B cell (primary cell): ENCODE results near the gene ASPSCR1. TPM values are rescaled to one million over a fixed set of nuclear protein-coding genes. Genes with fewer than 3 reads are reported as not detected.

Experiments
- ATAC-seq: fragments of 200-7000 bp; cut with Tn5 transposase; one replicate; pipeline ENCODE4 v1.10.0; 2021; ENCODE audit warnings: low read depth, mild to moderate bottlenecking, moderate number of reproducible peaks, moderate library complexity
- CTCF ChIA-PET: fragments of 350-600 bp; sonication (Branson Sonifier 250); formaldehyde crosslinking; loops from one replicate; lab custom pipeline; 2021; ENCODE audit warnings: antibody characterized with exemption, inconsistent platforms; lab: Charles Lee
- POLR2A ChIA-PET: fragments of 350-600 bp; sonication (Branson Sonifier 250); formaldehyde crosslinking; loops from one replicate; lab custom pipeline; 2021; ENCODE audit warnings: antibody characterized with exemption; lab: Charles Lee
- DNase-seq: peaks from one replicate; pipeline ENCODE4 v3.0.0; 2013
- H2AFZ ChIP-seq: 2 replicates; pipeline ENCODE4 v1.6.1; 2012; ENCODE audit warnings: mild to moderate bottlenecking, low read depth, low read length; ENCODE audit not compliant: insufficient read depth, poor library complexity, severe bottlenecking
- H3K27ac ChIP-seq, 2 donors: 1 replicate in 1 of 2; 2 replicates in 1 of 2; pipeline ENCODE4 v1.5.1; 2012 to 2013; ENCODE audit warnings: low read length in 2 of 2, mild to moderate bottlenecking in 2 of 2, moderate library complexity in 1 of 2
- H3K27me3 ChIP-seq, 4 experiments: fragments of 200-600 bp in 1 of 4; sonication (generic) in 1 of 4; replicated peaks in 1 of 4; 1 replicate in 2 of 4; 2 replicates in 2 of 4; pipeline versions ENCODE4 v1.6.1 to v1.7.0; 2013 to 2016; ENCODE audit warnings: low read length in 3 of 4, mild to moderate bottlenecking in 2 of 4, mixed read lengths in 1 of 4, moderate library complexity in 1 of 4; ENCODE audit not compliant: insufficient read depth in 4 of 4, control insufficient read depth in 3 of 4; ENCODE audit errors: control extremely low read depth in 1 of 4
- H3K36me3 ChIP-seq, 2 experiments: replicated peaks in 1 of 2; 1 replicate in 1 of 2; 2 replicates in 1 of 2; pipeline versions ENCODE4 v1.6.1 to v1.7.1; 2013; ENCODE audit warnings: low read length in 1 of 2; ENCODE audit not compliant: insufficient read depth in 2 of 2, control insufficient read depth in 1 of 2; ENCODE audit errors: control extremely low read depth in 1 of 2, extremely low read depth in 1 of 2
- H3K4me1 ChIP-seq, 2 donors: fragments of 200-600 bp in 1 of 2; sonication (generic) in 1 of 2; 1 replicate in 1 of 2; 2 replicates in 1 of 2; pipeline versions ENCODE4 v1.5.1 to v1.6.1; 2013 to 2017; ENCODE audit warnings: low read length in 2 of 2; ENCODE audit not compliant: control insufficient read depth in 2 of 2, insufficient read depth in 2 of 2
- H3K4me2 ChIP-seq: replicated peaks from 2 replicates; pipeline ENCODE3; 2012; ENCODE audit warnings: mild to moderate bottlenecking, low read depth, low read length; ENCODE audit not compliant: poor library complexity, severe bottlenecking
- H3K4me3 ChIP-seq, 5 experiments: fragments of 200-600 bp in 1 of 5; sonication (generic) in 1 of 5; 1 replicate in 3 of 5; 2 replicates in 2 of 5; pipeline versions ENCODE4 v1.5.1 to v1.7.0; 2011 to 2016; ENCODE audit warnings: low read length in 4 of 5, mild to moderate bottlenecking in 4 of 5, low read depth in 2 of 5, control low read depth in 1 of 5, moderate library complexity in 1 of 5; ENCODE audit not compliant: insufficient read depth in 1 of 5; ENCODE audit errors: control extremely low read depth in 1 of 5, extremely low read depth in 1 of 5
- H3K79me2 ChIP-seq: fragments of 200-600 bp; sonication (generic); one replicate; pipeline ENCODE4 v1.6.0; 2016; ENCODE audit warnings: low read length; ENCODE audit not compliant: control insufficient read depth, insufficient read depth
- H3K9ac ChIP-seq: fragments of 200-600 bp; sonication (generic); 2 replicates; pipeline ENCODE4 v1.6.1; 2017; ENCODE audit warnings: mild to moderate bottlenecking, low read length, moderate library complexity
- H3K9me3 ChIP-seq, 3 donors: one replicate each; pipeline versions ENCODE4 v1.6.1 to v1.7.1; 2013; ENCODE audit warnings: low read length in 2 of 3; ENCODE audit not compliant: control insufficient read depth in 2 of 3, insufficient read depth in 1 of 3; ENCODE audit errors: control extremely low read depth in 1 of 3
- H4K20me1 ChIP-seq: 2 replicates; pipeline ENCODE4 v1.6.0; 2012; ENCODE audit warnings: mild to moderate bottlenecking, low read length; ENCODE audit not compliant: insufficient read depth, control insufficient read depth, poor library complexity, severe bottlenecking
- H3K27ac Mint-ChIP-seq: one replicate; pipeline ENCODE4 v1.8.0; 2021; ENCODE audit warnings: mixed read lengths
- H3K27me3 Mint-ChIP-seq: one replicate; pipeline ENCODE4 v1.8.0; 2021; ENCODE audit warnings: mixed read lengths
- H3K4me1 Mint-ChIP-seq: one replicate; pipeline ENCODE4 v1.8.0; 2021; ENCODE audit warnings: mixed read lengths
- H3K4me3 Mint-ChIP-seq: one replicate; pipeline ENCODE4 v1.8.0; 2021; ENCODE audit warnings: mixed read lengths
- H3K9me3 Mint-ChIP-seq: one replicate; pipeline ENCODE4 v1.8.0; 2022; ENCODE audit warnings: mixed read lengths; ENCODE audit not compliant: insufficient read depth
- CTCF ChIP-seq: fragments of 200-600 bp; IDR thresholded peaks from one replicate; pipeline ENCODE4 v1.8.0; 2022; ENCODE audit warnings: antibody characterized with exemption, mild to moderate bottlenecking
- EZH2 ChIP-seq: IDR thresholded peaks from 2 replicates; pipeline ENCODE4 v1.6.1; 2012; ENCODE audit warnings: borderline replicate concordance, low read depth, mild to moderate bottlenecking, moderate library complexity, low read length; ENCODE audit not compliant: insufficient read depth, poor library complexity, severe bottlenecking
- WGBS: methylation state at CpG from one replicate; pipeline ENCODE4 v1.1.5; 2013; ENCODE audit warnings: missing lambda C conversion rate; ENCODE audit not compliant: insufficient coverage; 5-methylcytosine and 5-hydroxymethylcytosine counted together
- intact Hi-C: fragments of 100-400 bp; cut with micrococcal nuclease; formaldehyde crosslinking; loops from one replicate; pipeline ENCODE4 v1.10.0; 2022
- polyA plus RNA-seq: library from polyadenylated mRNA; depleted of rRNA; stranded (reverse); fragments of >200 nt; gene quantifications from 2 replicates; pipeline ENCODE4 v1.2.3, GENCODE V29; 2012
- total RNA-seq, 2 donors: library from RNA; stranded (reverse); fragments of 120-200 nt in 1 of 2; gene quantifications; 1 replicate in 1 of 2; 2 replicates in 1 of 2; pipeline versions ENCODE4 v1.2.3 to v1.2.4, GENCODE V29; 2013 to 2022

Gene ASPSCR1
- total and polyA plus RNA-seq, 2 donors (not counting 1 experiment from before 2014, with no cell fraction given): 34.0 to 46.7 TPM

- intact Hi-C loops: no loop called here
- Mint-ChIP-seq H3K27me3 (no peaks in the 10 kb centered on the region), H3K4me3 (no peak overlapping the region), H3K27ac (no peak overlapping the region), H3K9me3 (no peaks in the 10 kb centered on the region), H3K4me1 (no peaks in the 10 kb centered on the region)
- Histone ChIP-seq H3K36me3 (peaks cover 0 to 2% of the 10 kb centered on the region in 2 experiments), H3K79me2 (peaks cover 3% of the 10 kb centered on the region), H3K4me1 (no peaks in the 10 kb centered on the region), H3K4me3 (no peak overlapping the region), H3K27ac (no peak overlapping the region), H3K9ac (no peak overlapping the region), H3K4me2 (no peak overlapping the region), H3K9me3 (no peaks in the 10 kb centered on the region), H3K27me3 (no peaks in the 10 kb centered on the region), H4K20me1 (peaks cover 7% of the 10 kb centered on the region), H2AFZ (no peak overlapping the region)
- TF ChIP-seq EZH2: no peak
- TF ChIP-seq CTCF: no peak
- DNase-seq: no peak
- ATAC-seq: no peak
- ChIA-PET CTCF (no interaction called here), POLR2A (no interaction called here)
- WGBS: 76% methylated on average over 16 of the region's 17 CpGs
Observed at GRCh38 chr17:82001571-82002056, 24.2 kb downstream of the ASPSCR1 start.

GRCh38 chr17:82003411-82004381 is 26.3 kb downstream of the ASPSCR1 start:
- H3K9me3 ChIP-seq: no peaks in the 10 kb centered on the region
- H3K27ac Mint-ChIP-seq: no peak overlapping the region
- no peaks in the 10 kb centered on the region for H3K4me1 ChIP-seq
- ChIA-PET CTCF (no interaction called here), POLR2A (no interaction called here)
- H3K36me3 ChIP-seq: peaks cover 0 to 2% of the 10 kb centered on the region in 2 experiments
- H3K9ac ChIP-seq: no peak overlapping the region
- ATAC-seq (no peak), DNase-seq (no peak)
- no peaks in the 10 kb centered on the region for H3K27me3 Mint-ChIP-seq
- 95% methylated on average over 52 of the region's 53 CpGs for WGBS
- H3K4me3 Mint-ChIP-seq: no peak overlapping the region
- H3K27me3 ChIP-seq: no peaks in the 10 kb centered on the region
- H3K79me2 ChIP-seq: peaks cover 3% of the 10 kb centered on the region
- no peak overlapping the region for H3K27ac ChIP-seq
- no peak overlapping the region for H2AFZ ChIP-seq
- H3K4me2 ChIP-seq: no peak overlapping the region
- no peaks in the 10 kb centered on the region for H3K9me3 Mint-ChIP-seq
- intact Hi-C loops: no loop called here
- H3K4me3 ChIP-seq: no peak overlapping the region
- no peaks in the 10 kb centered on the region for H3K4me1 Mint-ChIP-seq
- peaks cover 7% of the 10 kb centered on the region for H4K20me1 ChIP-seq
- TF ChIP-seq EZH2 (no peak), CTCF (no peak)
